8988T (cell line): ENCODE measurements around the gene VSX2.
"Not testable (repeated sequence)": the region's sequence is repeated elsewhere in the genome, so short reads cannot be mapped to it uniquely, and the experiment has no call there.

Experiments used
- DNase-seq: peaks from one replicate; pipeline ENCODE4 v3.0.0; 2011

VSX2 gene

DNA sequence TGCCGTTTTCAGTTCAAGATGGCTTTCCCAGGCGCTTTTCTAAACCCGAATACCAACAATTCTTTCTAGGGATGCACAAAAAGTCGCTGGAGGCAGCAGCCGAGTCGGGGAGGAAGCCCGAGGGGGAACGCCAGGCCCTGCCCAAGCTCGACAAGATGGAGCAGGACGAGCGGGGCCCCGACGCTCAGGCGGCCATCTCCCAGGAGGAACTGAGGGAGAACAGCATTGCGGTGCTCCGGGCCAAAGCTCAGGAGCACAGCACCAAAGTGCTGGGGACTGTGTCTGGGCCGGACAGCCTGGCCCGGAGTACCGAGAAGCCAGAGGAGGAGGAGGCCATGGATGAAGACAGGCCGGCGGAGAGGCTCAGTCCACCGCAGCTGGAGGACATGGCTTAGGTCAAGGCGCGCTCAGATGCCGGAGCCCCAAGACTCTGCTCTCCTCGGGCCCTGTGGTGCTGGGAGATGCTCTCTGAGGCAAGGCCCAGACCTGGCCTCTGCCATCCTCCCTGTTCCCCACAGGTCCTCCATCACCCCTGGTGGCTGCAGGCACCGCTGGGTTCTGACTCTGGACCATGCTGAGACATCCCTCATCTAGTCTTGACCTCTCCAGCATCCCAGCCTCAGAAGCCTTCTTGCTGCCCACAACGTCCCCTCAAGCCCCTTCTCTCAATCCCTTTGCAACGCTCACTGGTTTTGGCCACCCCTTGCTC, 21.4 kb downstream of the VSX2 start:
- no peak for DNase-seq

- no peak for DNase-seq
These were observed 22.0 kb downstream of the VSX2 start for GRCh38 chr14:74261288-74261687.

GRCh38 chr14:74262076-74262475, 22.8 kb downstream of the VSX2 start:
- DNase-seq = no peak

GRCh38 chr14:74263181-74263580, 23.9 kb downstream of the VSX2 start:
- DNase-seq = no peak

DNA sequence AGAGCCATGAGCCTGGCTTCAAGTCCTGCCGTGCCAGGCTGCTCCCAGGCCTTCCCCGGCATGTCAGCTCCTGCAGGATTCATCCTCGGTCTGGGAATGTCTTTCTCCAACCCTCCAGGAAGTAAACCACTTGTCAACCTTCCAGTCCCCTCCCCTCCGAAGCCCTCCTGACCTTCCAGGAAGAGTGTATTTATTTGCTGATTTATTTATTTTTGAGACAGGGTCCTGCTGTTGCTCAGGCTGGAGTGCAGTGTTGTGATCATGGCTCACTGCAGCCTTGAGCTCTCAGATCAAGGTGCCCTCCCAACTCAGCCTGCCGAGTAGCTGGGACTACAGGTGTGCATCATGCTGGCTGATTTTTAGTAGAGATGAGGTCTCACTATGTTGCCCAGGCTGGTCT, 24.7 kb downstream of the VSX2 start:
- no peak for DNase-seq

GRCh38 chr14:74265301-74265965, 26.2 kb downstream of the VSX2 start:
- no peak for DNase-seq

DNA sequence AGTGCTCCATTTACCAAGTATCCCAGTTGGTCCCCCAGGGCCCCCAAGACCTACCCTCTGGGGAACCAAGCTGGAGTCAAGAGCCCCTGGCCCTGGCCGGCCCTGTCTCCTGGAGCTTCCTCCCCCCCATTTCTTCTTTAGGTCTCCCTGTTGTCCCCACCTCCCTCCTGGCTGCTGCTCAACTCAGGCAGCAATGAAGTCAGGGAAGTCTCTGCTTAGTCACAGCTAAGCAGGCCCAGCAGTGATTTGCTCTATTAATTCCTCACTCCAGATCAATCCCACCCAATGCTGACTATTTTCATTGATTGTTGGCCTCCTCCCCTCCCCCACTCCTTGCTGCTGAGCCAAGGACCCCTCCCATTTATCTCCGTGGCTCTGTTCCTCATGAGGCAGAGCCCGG, 28.3 kb downstream of the VSX2 start:
- DNase-seq = no peak

- not testable (repeated sequence) for DNase-seq
These were observed 31.3 kb downstream of the VSX2 start for GRCh38 chr14:74270382-74271177.

DNA sequence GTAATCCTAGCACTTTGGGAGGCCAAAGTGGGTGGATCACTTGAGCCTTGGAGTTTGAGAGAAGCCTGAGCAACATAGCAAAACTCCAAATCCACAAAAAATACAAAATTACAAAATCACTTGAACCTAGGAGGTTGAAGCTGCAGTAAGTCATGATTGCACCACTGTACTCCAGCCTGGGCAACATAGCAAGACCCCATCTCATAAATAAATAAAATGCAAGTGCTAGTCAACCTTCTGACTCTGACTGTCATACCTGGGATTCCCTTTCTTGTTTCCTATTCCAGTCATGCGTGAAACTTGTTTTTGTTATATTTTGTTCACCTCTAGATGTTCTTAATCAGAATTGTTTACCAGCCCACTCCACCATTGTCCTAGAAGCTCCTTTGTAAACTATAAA, 32.1 kb downstream of the VSX2 start:
- no peak for DNase-seq

- no peak for DNase-seq
These were observed 36.1 kb downstream of the VSX2 start for GRCh38 chr14:74275241-74275841.

DNA sequence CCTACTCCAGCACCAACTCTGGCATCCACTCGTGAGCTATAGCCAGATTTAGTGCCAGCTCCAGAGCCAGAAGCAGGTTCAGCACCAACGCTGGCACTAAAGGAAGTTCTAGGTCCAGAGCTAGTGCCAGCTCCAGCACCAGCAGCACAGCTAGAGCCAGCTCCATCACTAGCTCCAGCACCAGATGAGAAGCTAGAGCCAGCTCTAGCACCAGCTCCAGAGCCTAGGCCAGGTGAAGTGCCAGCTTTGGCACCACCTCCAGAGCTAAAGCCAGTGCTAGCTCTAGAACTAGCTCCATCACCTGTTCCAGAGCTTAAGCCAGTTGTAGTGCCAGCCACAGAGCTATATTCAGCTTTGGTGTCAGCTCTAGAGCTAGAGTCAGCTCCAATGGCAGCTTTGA, 38.8 kb downstream of the VSX2 start:
- no peak for DNase-seq

- no peak for DNase-seq
These were observed 41.8 kb downstream of the VSX2 start for GRCh38 chr14:74281069-74281468.

- DNase-seq = no peak
These were observed 47.5 kb downstream of the VSX2 start for GRCh38 chr14:74286736-74287135.

DNA sequence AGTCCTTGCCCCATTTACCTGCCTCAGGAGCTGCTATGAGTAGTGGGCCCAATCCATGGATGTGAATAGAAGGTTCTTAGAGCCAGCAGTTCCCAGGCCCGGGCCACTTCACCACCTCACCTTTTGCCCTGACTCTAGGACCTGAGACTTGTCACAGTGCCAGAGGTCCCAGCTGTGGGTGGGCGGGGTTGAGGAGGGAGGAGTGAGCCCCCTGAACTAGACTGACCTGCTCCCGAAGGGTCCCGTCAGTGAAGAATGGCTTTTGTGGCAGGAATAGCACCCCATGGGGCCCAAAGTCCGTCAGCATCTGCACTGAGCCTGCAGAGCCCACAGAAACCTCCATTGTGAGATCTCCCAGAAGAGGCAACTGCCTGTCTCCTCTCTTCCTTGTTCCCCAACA, 50.6 kb downstream of the VSX2 start:
- no peak for DNase-seq

DNA sequence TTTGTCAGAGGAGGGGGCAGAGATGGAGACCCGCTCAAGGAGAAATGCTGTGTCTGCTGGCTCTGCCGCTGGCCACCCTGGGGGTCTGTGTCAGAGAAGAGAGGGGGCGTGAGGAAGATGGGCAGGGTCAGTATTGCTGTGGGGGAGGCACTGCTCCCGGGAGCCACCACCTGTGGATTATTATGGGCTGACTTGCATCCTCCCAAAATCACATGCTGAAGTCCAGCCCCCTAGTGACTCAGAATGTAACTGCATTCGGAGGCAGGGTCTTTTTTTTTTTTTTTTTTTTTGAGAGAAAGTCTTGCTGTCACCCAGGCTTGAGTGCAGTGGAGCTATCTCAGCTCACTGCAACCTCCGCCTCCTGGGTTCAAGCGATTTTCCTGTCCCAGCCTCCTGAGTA, 51.2 kb downstream of the VSX2 start:
- DNase-seq = peak; percentile 54

- DNase-seq = no peak
These were observed 52.8 kb downstream of the VSX2 start for GRCh38 chr14:74292061-74292460.

GRCh38 chr14:74293606-74294005, 54.4 kb downstream of the VSX2 start:
- no peak for DNase-seq

GRCh38 chr14:74296037-74296467, 56.8 kb downstream of the VSX2 start:
- DNase-seq = no peak

- no peak for DNase-seq
These were observed 58.7 kb downstream of the VSX2 start for GRCh38 chr14:74297986-74298385.

DNA sequence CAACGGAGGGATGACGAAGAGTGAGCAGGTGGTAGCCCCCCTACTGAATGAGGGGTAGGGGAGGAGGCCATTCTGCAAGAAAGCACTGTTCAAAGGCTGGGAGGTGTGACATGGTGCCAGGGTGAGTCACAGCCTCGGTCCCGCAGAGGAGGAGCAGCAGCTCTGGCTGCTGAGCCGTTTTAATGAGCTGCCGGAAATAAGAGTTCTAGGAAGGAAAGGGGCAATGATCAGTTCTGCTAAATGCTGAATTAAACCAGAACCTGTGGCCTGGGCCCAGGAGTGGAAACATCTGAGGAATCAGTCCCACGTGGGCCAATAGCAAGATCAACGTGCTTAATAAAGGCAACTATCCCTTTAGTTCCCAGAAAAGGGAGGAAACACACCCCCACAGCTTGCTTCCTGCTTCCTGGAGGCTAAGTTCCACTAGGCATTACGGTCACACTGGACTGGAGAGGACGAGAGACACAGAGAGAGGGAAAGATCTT, 59.9 kb downstream of the VSX2 start:
- no peak for DNase-seq

- no peak for DNase-seq
These were observed 62.4 kb downstream of the VSX2 start for GRCh38 chr14:74301594-74302151.

DNA sequence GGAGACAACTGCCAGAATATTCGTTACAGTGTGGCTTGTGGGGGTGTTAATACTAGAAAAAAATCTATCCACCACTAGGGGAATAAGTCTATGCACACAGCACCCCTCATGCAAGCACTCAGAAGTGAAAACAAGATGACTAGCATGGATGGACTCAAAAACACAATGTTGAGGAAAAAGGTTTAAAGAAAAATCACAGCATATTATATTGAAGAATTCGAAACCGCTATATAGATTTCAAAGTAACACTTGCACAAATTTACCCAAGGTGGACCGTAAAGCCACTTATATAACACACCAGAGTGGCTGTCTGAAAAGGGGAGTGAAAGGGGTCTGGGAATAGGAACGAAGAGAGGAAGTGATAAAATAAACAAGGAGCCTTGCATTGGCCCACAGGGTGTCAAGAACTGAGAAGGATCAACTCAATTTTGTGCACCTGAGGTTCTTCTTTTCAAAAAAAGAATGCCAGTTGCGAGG, 62.9 kb downstream of the VSX2 start:
- DNase-seq = no peak
